ENCODE data around the gene IFRD2. TPM values are rescaled to one million over a fixed set of nuclear protein-coding genes. Genes with fewer than 3 reads are reported as not detected.
A peak's percentile ranks its signal among the peaks of the same experiment; 100 is the strongest.

Gene IFRD2
- total and polyA plus RNA-seq, 2 of the 13 experiments (the other 11 are each of a cell fraction or from before 2014, with no cell fraction given) = 32.8 to 96.1 TPM

DNA sequence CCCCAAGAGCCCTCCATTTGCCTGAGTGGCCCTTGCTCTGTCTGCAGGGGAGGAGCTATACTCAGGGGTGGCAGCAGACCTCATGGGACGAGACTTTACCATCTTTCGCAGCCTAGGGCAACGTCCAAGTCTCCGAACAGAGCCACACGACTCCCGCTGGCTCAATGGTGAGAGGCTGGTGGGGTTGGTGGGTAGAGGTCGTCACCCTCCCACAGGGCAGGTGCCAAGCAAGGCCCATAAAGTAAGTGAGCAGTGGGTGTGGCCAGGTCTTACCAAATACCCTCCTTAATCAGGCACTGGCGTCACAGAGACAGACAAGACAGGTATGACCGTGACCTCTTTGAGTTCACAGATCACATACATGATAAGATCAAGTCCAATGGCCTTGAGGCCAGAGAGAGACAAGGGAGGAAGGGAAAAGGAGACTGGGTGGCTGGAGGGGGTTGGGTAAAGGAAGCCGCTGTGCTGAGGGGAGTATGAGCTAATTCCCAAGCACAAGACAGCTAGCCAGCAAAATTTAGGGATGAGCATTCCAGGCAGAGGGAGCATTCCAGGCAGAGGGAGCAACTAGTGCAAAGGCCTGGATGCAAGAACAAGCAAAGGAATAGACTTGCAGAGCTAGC is 20.8 kb downstream of the IFRD2 start (continued):
- TF ChIP-seq, protein P1, sequence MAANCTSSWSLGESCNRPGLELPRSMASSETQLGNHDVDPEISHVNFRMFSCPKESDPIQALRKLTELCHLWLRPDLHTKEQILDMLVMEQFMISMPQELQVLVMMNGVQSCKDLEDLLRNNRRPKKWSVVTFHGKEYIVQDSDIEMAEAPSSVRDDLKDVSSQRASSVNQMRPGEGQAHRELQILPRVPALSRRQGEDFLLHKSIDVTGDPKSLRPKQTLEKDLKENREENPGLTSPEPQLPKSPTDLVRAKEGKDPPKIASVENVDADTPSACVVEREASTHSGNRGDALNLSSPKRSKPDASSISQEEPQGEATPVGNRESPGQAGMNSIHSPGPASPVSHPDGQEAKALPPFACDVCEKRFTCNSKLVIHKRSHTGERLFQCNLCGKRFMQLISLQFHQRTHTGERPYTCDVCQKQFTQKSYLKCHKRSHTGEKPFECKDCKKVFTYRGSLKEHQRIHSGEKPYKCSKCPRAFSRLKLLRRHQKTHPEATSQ (CRISPR knock-in tag; IDR thresholded peaks at IDR 0.05; ENCODE audit: borderline replicate concordance) = 0 out of 2 replicates have a peak, but pooled peaks have one; percentile 43
- TF ChIP-seq ELF3 (CRISPR knock-in tag; IDR thresholded peaks at IDR 0.05) = peak; percentile 37; the same call in 1 of the 2 replicates
- TF ChIP-seq, protein P2, sequence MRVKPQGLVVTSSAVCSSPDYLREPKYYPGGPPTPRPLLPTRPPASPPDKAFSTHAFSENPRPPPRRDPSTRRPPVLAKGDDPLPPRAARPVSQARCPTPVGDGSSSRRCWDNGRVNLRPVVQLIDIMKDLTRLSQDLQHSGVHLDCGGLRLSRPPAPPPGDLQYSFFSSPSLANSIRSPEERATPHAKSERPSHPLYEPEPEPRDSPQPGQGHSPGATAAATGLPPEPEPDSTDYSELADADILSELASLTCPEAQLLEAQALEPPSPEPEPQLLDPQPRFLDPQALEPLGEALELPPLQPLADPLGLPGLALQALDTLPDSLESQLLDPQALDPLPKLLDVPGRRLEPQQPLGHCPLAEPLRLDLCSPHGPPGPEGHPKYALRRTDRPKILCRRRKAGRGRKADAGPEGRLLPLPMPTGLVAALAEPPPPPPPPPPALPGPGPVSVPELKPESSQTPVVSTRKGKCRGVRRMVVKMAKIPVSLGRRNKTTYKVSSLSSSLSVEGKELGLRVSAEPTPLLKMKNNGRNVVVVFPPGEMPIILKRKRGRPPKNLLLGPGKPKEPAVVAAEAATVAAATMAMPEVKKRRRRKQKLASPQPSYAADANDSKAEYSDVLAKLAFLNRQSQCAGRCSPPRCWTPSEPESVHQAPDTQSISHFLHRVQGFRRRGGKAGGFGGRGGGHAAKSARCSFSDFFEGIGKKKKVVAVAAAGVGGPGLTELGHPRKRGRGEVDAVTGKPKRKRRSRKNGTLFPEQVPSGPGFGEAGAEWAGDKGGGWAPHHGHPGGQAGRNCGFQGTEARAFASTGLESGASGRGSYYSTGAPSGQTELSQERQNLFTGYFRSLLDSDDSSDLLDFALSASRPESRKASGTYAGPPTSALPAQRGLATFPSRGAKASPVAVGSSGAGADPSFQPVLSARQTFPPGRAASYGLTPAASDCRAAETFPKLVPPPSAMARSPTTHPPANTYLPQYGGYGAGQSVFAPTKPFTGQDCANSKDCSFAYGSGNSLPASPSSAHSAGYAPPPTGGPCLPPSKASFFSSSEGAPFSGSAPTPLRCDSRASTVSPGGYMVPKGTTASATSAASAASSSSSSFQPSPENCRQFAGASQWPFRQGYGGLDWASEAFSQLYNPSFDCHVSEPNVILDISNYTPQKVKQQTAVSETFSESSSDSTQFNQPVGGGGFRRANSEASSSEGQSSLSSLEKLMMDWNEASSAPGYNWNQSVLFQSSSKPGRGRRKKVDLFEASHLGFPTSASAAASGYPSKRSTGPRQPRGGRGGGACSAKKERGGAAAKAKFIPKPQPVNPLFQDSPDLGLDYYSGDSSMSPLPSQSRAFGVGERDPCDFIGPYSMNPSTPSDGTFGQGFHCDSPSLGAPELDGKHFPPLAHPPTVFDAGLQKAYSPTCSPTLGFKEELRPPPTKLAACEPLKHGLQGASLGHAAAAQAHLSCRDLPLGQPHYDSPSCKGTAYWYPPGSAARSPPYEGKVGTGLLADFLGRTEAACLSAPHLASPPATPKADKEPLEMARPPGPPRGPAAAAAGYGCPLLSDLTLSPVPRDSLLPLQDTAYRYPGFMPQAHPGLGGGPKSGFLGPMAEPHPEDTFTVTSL (CRISPR knock-in tag; IDR thresholded peaks at IDR 0.05; ENCODE audit: borderline replicate concordance) = no peak
- TF ChIP-seq RELA (CRISPR knock-in tag; IDR thresholded peaks at IDR 0.05) = no peak
- peak; percentile 94 for TF ChIP-seq RXRA (CRISPR knock-in tag; IDR thresholded peaks at IDR 0.05)
- TF ChIP-seq ZNF678 (CRISPR knock-in tag; IDR thresholded peaks at IDR 0.05) = no peak
- TF ChIP-seq SMARCC2 (IDR thresholded peaks at IDR 0.05) = no peak
- TF ChIP-seq ZNF687 (CRISPR knock-in tag; IDR thresholded peaks at IDR 0.05) = peak; percentile 71
- peak; percentile 84 for TF ChIP-seq NR2F6 (IDR thresholded peaks at IDR 0.05)
- TF ChIP-seq NR2F6 (CRISPR knock-in tag; IDR thresholded peaks at IDR 0.05) = peak; percentile 87
- TF ChIP-seq, protein P3, sequence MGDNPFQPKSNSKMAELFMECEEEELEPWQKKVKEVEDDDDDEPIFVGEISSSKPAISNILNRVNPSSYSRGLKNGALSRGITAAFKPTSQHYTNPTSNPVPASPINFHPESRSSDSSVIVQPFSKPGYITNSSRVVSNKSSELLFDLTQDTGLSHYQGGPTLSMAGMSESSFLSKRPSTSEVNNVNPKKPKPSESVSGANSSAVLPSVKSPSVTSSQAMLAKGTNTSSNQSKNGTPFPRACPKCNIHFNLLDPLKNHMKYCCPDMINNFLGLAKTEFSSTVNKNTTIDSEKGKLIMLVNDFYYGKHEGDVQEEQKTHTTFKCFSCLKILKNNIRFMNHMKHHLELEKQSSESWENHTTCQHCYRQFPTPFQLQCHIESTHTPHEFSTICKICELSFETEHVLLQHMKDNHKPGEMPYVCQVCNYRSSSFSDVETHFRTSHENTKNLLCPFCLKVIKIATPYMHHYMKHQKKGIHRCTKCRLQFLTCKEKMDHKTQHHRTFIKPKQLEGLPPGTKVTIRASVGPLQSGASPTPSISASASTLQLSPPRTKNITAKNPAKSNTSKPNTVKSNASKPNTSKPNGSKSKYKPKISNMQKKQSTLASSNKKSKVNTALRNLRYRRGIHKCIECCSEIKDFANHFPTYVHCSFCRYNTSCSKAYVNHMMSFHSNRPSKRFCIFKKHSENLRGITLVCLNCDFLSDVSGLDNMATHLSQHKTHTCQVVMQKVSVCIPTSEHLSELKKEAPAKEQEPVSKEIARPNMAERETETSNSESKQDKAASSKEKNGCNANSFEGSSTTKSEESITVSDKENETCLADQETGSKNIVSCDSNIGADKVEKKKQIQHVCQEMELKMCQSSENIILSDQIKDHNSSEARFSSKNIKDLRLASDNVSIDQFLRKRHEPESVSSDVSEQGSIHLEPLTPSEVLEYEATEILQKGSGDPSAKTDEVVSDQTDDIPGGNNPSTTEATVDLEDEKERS (CRISPR knock-in tag; IDR thresholded peaks at IDR 0.05) = no peak
- TF ChIP-seq, protein P4, sequence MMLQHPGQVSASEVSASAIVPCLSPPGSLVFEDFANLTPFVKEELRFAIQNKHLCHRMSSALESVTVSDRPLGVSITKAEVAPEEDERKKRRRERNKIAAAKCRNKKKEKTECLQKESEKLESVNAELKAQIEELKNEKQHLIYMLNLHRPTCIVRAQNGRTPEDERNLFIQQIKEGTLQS (CRISPR knock-in tag; IDR thresholded peaks at IDR 0.05) = 0 out of 2 replicates have a peak, but pooled peaks have one; percentile 18
- TF ChIP-seq SKI (IDR thresholded peaks at IDR 0.05; ENCODE audit: partially characterized antibody) = peak; percentile 83
- TF ChIP-seq ZNF326 (CRISPR knock-in tag; IDR thresholded peaks at IDR 0.05; ENCODE audit: borderline replicate concordance) = no peak
- no peak for TF ChIP-seq EEA1 (CRISPR knock-in tag; IDR thresholded peaks at IDR 0.05; ENCODE audit: borderline replicate concordance)

Measured in HepG2 (cell line).